Lung (tissue), 12 donors: Measurements from ENCODE around the gene GPD1. TPM values are rescaled to one million over a fixed set of nuclear protein-coding genes. Genes with fewer than 3 reads are reported as not detected.

Experiments used
- ATAC-seq: fragments of 200-7000 bp; cut with Tn5 transposase; one replicate; pipeline ENCODE4 v1.9.1; 2020; ENCODE audit warnings: moderate number of reproducible peaks; ENCODE audit not compliant: insufficient read depth, low FRiP score
- DNase-seq, 3 donors: peaks; one replicate each; pipeline ENCODE4 v3.0.0-alpha.2; 2013 to 2017
- H3K27ac ChIP-seq, 2 donors: one replicate each; pipeline ENCODE4 v1.5.1; 2013; ENCODE audit warnings: mild to moderate bottlenecking in 2 of 2, moderate library complexity in 2 of 2, control low read depth in 1 of 2, inconsistent platforms in 1 of 2, low read depth in 1 of 2, low read length in 1 of 2
- H3K27me3 ChIP-seq, 3 donors: one replicate each; pipeline ENCODE4 v1.5.1; 2013; ENCODE audit warnings: low read length in 2 of 3; ENCODE audit not compliant: control insufficient read depth in 3 of 3, insufficient read depth in 3 of 3
- H3K36me3 ChIP-seq, 4 donors: one replicate each; pipeline ENCODE4 v1.5.1; 2013; ENCODE audit warnings: low read length in 4 of 4, mild to moderate bottlenecking in 1 of 4, moderate library complexity in 1 of 4; ENCODE audit not compliant: control insufficient read depth in 4 of 4, insufficient read depth in 4 of 4
- H3K4me1 ChIP-seq, 5 donors: one replicate each; pipeline ENCODE4 v1.5.1; 2013; ENCODE audit warnings: low read length in 5 of 5, mild to moderate bottlenecking in 2 of 5, moderate library complexity in 1 of 5; ENCODE audit not compliant: control insufficient read depth in 5 of 5, insufficient read depth in 5 of 5
- H3K4me3 ChIP-seq: one replicate; pipeline ENCODE4 v1.5.1; 2013; ENCODE audit warnings: mild to moderate bottlenecking, control low read depth, moderate library complexity
- H3K9ac ChIP-seq, 2 donors: one replicate each; pipeline ENCODE4 v1.5.1; 2013; ENCODE audit warnings: low read length in 2 of 2, control low read depth in 1 of 2; ENCODE audit not compliant: insufficient read depth in 1 of 2
- H3K9me3 ChIP-seq, 4 donors: one replicate each; pipeline ENCODE4 v1.5.1; 2013; ENCODE audit warnings: low read length in 3 of 4, mild to moderate bottlenecking in 1 of 4, moderate library complexity in 1 of 4; ENCODE audit not compliant: control insufficient read depth in 4 of 4, insufficient read depth in 3 of 4
- WGBS, 2 donors: extraction: QIAGEN DNeasy Blood & Tissue Kit; methylation state at CpG; one replicate each; pipeline ENCODE4 v1.1.7; 2013; 5-methylcytosine and 5-hydroxymethylcytosine counted together
- polyA plus RNA-seq, 2 donors: library from polyadenylated mRNA; stranded (reverse); fragments of 200-250 nt; gene quantifications; one replicate each; pipeline ENCODE4 v1.2.1, GENCODE V29; 2013
- total RNA-seq, 2 donors: library from RNA; depleted of rRNA in 1 of 2; stranded (reverse); fragments of >200 nt in 1 of 2; gene quantifications; one replicate each; pipeline ENCODE4 v1.2.1, GENCODE V29; 2014 to 2021
- TF ChIP-seq, protein P1 (sequence below): IDR thresholded peaks from 2 replicates; pipeline ENCODE4 v1.5.1; 2012; ENCODE audit warnings: mild to moderate bottlenecking; ENCODE audit errors: control extremely low read depth, extremely low read depth
- donor health status: control.
- donor health status: control.
- donor health status: Bipolar disorder and iron deficiency.
- donor health status: healthy.
- donor health status: DM: yes; HTN: yes; CAD: no.

Gene GPD1
- total and polyA plus RNA-seq, 4 donors, result 1.7 to 20.0 (median 9.9) TPM; not detected in 1

GRCh38 chr12:50156641-50157040, 52.8 kb downstream of the GPD1 start:
- no peak overlapping the region for H3K27ac ChIP-seq
- DNase-seq (no peak), ATAC-seq (no peak)
- H3K4me3 ChIP-seq, result no peak overlapping the region
- H3K9ac ChIP-seq, result no peak overlapping the region
- TF ChIP-seq, protein P1, sequence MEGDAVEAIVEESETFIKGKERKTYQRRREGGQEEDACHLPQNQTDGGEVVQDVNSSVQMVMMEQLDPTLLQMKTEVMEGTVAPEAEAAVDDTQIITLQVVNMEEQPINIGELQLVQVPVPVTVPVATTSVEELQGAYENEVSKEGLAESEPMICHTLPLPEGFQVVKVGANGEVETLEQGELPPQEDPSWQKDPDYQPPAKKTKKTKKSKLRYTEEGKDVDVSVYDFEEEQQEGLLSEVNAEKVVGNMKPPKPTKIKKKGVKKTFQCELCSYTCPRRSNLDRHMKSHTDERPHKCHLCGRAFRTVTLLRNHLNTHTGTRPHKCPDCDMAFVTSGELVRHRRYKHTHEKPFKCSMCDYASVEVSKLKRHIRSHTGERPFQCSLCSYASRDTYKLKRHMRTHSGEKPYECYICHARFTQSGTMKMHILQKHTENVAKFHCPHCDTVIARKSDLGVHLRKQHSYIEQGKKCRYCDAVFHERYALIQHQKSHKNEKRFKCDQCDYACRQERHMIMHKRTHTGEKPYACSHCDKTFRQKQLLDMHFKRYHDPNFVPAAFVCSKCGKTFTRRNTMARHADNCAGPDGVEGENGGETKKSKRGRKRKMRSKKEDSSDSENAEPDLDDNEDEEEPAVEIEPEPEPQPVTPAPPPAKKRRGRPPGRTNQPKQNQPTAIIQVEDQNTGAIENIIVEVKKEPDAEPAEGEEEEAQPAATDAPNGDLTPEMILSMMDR, result no peak
- peaks cover 0 to 2% (median 0%) of the 10 kb centered on the region in 5 donors for H3K4me1 ChIP-seq
- no peaks in the 10 kb centered on the region for H3K9me3 ChIP-seq
- peaks cover 0 to 5% (median under 1%) of the 10 kb centered on the region in 4 donors for H3K36me3 ChIP-seq
- no peaks in the 10 kb centered on the region for H3K27me3 ChIP-seq

GRCh38 chr12:50157259-50157658, 53.5 kb downstream of the GPD1 start:
- WGBS, 2 donors, result 66 to 91% methylated on average over 2 of the region's 2 CpGs
- DNase-seq, result no peak
- Histone ChIP-seq H3K9ac (no peak overlapping the region), H3K4me3 (no peak overlapping the region), H3K27ac (no peak overlapping the region), H3K27me3 (no peaks in the 10 kb centered on the region), H3K4me1 (peaks cover 0 to 2% (median 0%) of the 10 kb centered on the region in 5 donors), H3K36me3 (peaks cover 0 to 5% (median under 1%) of the 10 kb centered on the region in 4 donors), H3K9me3 (no peaks in the 10 kb centered on the region)
- no peak for ATAC-seq
- TF ChIP-seq, protein P1, result no peak

DNA sequence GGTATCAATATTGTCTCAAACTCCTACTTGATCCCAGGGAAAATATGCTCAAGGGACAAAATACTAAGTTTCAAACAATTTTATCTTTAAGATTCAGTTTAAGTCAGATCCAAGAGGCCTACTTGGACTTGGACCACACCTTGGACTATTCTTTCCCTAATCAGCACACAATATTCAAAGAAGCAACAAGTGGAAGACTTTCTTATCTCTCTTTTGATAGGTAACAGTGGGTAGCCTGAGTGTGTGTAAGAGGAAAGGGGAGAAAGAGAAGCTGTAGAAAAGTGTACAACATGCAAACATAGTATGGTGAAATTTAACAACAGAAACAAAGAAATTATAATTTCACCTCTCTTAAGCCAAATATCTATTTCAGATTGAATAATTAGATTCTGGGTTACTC, 56.8 kb downstream of the GPD1 start:
- Histone ChIP-seq H3K4me3 (no peak overlapping the region), H3K27me3 (no peaks in the 10 kb centered on the region), H3K27ac (no peak overlapping the region), H3K36me3 (peaks cover 0 to 3% (median 0%) of the 10 kb centered on the region in 4 donors), H3K9me3 (no peaks in the 10 kb centered on the region), H3K9ac (no peak overlapping the region), H3K4me1 (peaks cover 0 to 3% (median 1%) of the 10 kb centered on the region in 5 donors)
- DNase-seq, result no peak
- TF ChIP-seq, protein P1, result no peak
- ATAC-seq, result no peak

Other genes with a start within 250 kb of the GPD1 start
- 1 to 10 TPM in 1 of 2 donors, under 1 TPM in 1; 0.57 to 1.4 TPM for gene FAIM2, start 200.1 kb upstream of the GPD1 start, total RNA-seq
- under 1 TPM; 0.46 to 0.53 TPM for gene FAIM2, start 200.1 kb upstream of the GPD1 start, polyA plus RNA-seq
- gene AQP2, start 153.3 kb upstream of the GPD1 start, total RNA-seq, result not detected
- not detected for gene AQP2, start 153.3 kb upstream of the GPD1 start, polyA plus RNA-seq
- gene AQP5, start 142.1 kb upstream of the GPD1 start, total RNA-seq, result 10 to 100 TPM in 1 of 2 donors, 1 to 10 TPM in 1; 7.5 to 39.7 TPM
- gene AQP5, start 142.1 kb upstream of the GPD1 start, polyA plus RNA-seq, result 10 to 100 TPM; 30.8 to 57.1 TPM
- under 1 TPM; 0.31 to 0.40 TPM for gene AQP6, start 131.1 kb upstream of the GPD1 start, total RNA-seq
- gene AQP6, start 131.1 kb upstream of the GPD1 start, polyA plus RNA-seq, result under 1 TPM; 0.03 to 0.06 TPM
- gene RACGAP1, start 78.5 kb upstream of the GPD1 start, total RNA-seq, result 10 to 100 TPM; 13.1 to 26.8 TPM
- 1 to 10 TPM; 3.8 to 7.2 TPM for gene RACGAP1, start 78.5 kb upstream of the GPD1 start, polyA plus RNA-seq
- gene ASIC1, start 46.4 kb upstream of the GPD1 start, total RNA-seq, result 1 to 10 TPM; 2.0 TPM
- under 1 TPM; 0.41 to 0.69 TPM for gene ASIC1, start 46.4 kb upstream of the GPD1 start, polyA plus RNA-seq
- gene SMARCD1, start 18.7 kb upstream of the GPD1 start, total RNA-seq, result 10 to 100 TPM; 56.6 to 58.8 TPM
- 10 to 100 TPM; 11.9 to 26.6 TPM for gene SMARCD1, start 18.7 kb upstream of the GPD1 start, polyA plus RNA-seq
- gene COX14, start 8.2 kb downstream of the GPD1 start, total RNA-seq, result 10 to 100 TPM; 31.2 to 62.7 TPM
- gene COX14, start 8.2 kb downstream of the GPD1 start, polyA plus RNA-seq, result 10 to 100 TPM; 78.1 to 85.3 TPM
- gene CERS5, start 63.4 kb downstream of the GPD1 start, total RNA-seq, result 10 to 100 TPM; 36.7 to 38.8 TPM
- gene CERS5, start 63.4 kb downstream of the GPD1 start, polyA plus RNA-seq, result 10 to 100 TPM; 32.6 to 54.0 TPM
- 10 to 100 TPM; 55.8 to 69.7 TPM for gene LIMA1, start 179.5 kb downstream of the GPD1 start, total RNA-seq
- 10 to 100 TPM; 25.0 to 35.5 TPM for gene LIMA1, start 179.5 kb downstream of the GPD1 start, polyA plus RNA-seq